Pancreas (tissue), 10 donors: Measurements from ENCODE around the gene TST. TPM values are rescaled to one million over a fixed set of nuclear protein-coding genes. Genes with fewer than 3 reads are reported as not detected.

ENCODE experiments used
- ATAC-seq, 4 donors: fragments of 200-7000 bp; cut with Tn5 transposase; one replicate each; pipeline versions ENCODE4 v1.8.0 to v1.9.1; 2020; ENCODE audit warnings: mild to moderate bottlenecking in 4 of 4, moderate library complexity in 4 of 4
- DNase-seq, 6 donors: peaks; one replicate each; pipeline ENCODE4 v3.0.0-alpha.2; 2020
- FAIRE-seq: peaks from 2 replicates; lab custom pipeline; 2012; peaks lifted over from hg19 to GRCh38; lab: Jason Lieb, UNC
- H3K27ac ChIP-seq, 4 donors: fragments of 200-600 bp; sonication (generic); 1 replicate in 3 of 4; 2 replicates in 1 of 4; pipeline versions ENCODE4 v1.5.0 to v1.8.0; 2020
- H3K27me3 ChIP-seq, 4 donors: fragments of 200-600 bp; one replicate each; pipeline ENCODE4 v1.8.0; 2021
- H3K36me3 ChIP-seq, 3 donors: fragments of 200-600 bp; sonication (generic) in 1 of 3; one replicate each; pipeline versions ENCODE4 v1.5.0 to v1.8.0; 2020 to 2021
- H3K4me1 ChIP-seq, 3 donors: fragments of 200-600 bp; one replicate each; pipeline ENCODE4 v1.8.0; 2021
- H3K4me3 ChIP-seq, 4 donors: fragments of 200-600 bp; sonication (generic) in 2 of 4; one replicate each; pipeline versions ENCODE4 v1.5.0 to v1.8.0; 2020 to 2021
- H3K9me3 ChIP-seq, 4 donors: fragments of 200-600 bp; one replicate each; pipeline ENCODE4 v1.8.0; 2021
- WGBS, 2 donors: extraction: QIAGEN DNeasy Blood & Tissue Kit; methylation state at CpG; one replicate each; pipeline ENCODE4 v1.1.7; 2013; 5-methylcytosine and 5-hydroxymethylcytosine counted together
- intact Hi-C, 3 donors: fragments of 100-400 bp; cut with DNase I; formaldehyde crosslinking; loops; one replicate each; pipeline versions ENCODE4 v1.11.1 to v1.14.2; 2022
- polyA plus RNA-seq, 2 donors: library from polyadenylated mRNA; stranded (reverse); fragments of 200-250 nt; gene quantifications; one replicate each; pipeline ENCODE4 v1.2.3, GENCODE V29; 2013
- total RNA-seq, 6 donors: library from RNA; stranded (reverse); fragmentation: NEBNext Ultra II Directional in 4 of 6; extraction: Animal tissue kit (Norgen Biotek cat#: 25700) in 4 of 6; gene quantifications; one replicate each; pipeline versions ENCODE4 v1.2.1 to v1.2.4, GENCODE V29; 2021 to 2023
- TF ChIP-seq, protein P1 (sequence below), 4 donors: fragments of 200-600 bp; sonication (generic) in 3 of 4; IDR thresholded peaks; one replicate each; pipeline versions ENCODE4 v1.5.0 to v1.8.0; 2021; ENCODE audit warnings: antibody characterized with exemption in 4 of 4
- donor health status: healthy with polysubstance abuse.
- donor health status: DM: no; HTN: no; CAD: no; lungs with moderate emphysema.
- donor health status: DM: no; HTN: no; CAD: no.
- donor health status: control.
- donor health status: control.
- donor health status: Bipolar disorder and iron deficiency.
- donor health status: DM: yes; HTN: yes; CAD: no.
- donor health status: DM: no; HTN: no; CAD: no.
- donor health status: DM: no; HTN: no; CAD: no.
- donor health status: DM: yes; HTN: yes; CAD: no.

The TST gene
- total and polyA plus RNA-seq, 8 donors, result 22.9 to 52.3 (median 37.6) TPM

- 84 to 93% methylated on average over 7 of the region's 7 CpGs for WGBS, 2 donors
- FAIRE-seq (no peak), ATAC-seq (no peak), DNase-seq (no peak)
- H3K36me3 ChIP-seq, result no peaks in the 10 kb centered on the region
- intact Hi-C loops, result no loop called here
- TF ChIP-seq, protein P1, sequence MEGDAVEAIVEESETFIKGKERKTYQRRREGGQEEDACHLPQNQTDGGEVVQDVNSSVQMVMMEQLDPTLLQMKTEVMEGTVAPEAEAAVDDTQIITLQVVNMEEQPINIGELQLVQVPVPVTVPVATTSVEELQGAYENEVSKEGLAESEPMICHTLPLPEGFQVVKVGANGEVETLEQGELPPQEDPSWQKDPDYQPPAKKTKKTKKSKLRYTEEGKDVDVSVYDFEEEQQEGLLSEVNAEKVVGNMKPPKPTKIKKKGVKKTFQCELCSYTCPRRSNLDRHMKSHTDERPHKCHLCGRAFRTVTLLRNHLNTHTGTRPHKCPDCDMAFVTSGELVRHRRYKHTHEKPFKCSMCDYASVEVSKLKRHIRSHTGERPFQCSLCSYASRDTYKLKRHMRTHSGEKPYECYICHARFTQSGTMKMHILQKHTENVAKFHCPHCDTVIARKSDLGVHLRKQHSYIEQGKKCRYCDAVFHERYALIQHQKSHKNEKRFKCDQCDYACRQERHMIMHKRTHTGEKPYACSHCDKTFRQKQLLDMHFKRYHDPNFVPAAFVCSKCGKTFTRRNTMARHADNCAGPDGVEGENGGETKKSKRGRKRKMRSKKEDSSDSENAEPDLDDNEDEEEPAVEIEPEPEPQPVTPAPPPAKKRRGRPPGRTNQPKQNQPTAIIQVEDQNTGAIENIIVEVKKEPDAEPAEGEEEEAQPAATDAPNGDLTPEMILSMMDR (IDR thresholded peaks at IDR 0.05), result no peak
- H3K4me3 ChIP-seq, result no peak overlapping the region
- no peaks in the 10 kb centered on the region for H3K4me1 ChIP-seq
- no peak overlapping the region for H3K27ac ChIP-seq
- no peaks in the 10 kb centered on the region for H3K27me3 ChIP-seq
- H3K9me3 ChIP-seq, result no peaks in the 10 kb centered on the region
Measured at GRCh38 chr22:37002633-37003032, 16.6 kb downstream of the TST start.

- FAIRE-seq (no peak), ATAC-seq (no peak), DNase-seq (no peak)
- TF ChIP-seq, protein P1 (IDR thresholded peaks at IDR 0.05), result no peak
- Histone ChIP-seq H3K4me3 (no peak overlapping the region), H3K4me1 (no peaks in the 10 kb centered on the region), H3K27ac (no peak overlapping the region), H3K9me3 (no peaks in the 10 kb centered on the region), H3K36me3 (no peaks in the 10 kb centered on the region), H3K27me3 (no peaks in the 10 kb centered on the region)
- WGBS, 2 donors, result 64 to 78% methylated on average over 12 of the region's 12 CpGs
- intact Hi-C loops, result no loop called here
Measured at GRCh38 chr22:37001826-37002225, 17.4 kb downstream of the TST start.

GRCh38 chr22:37000676-37001534 is 18.3 kb downstream of the TST start:
- no peak for FAIRE-seq
- ATAC-seq, result no peak
- H3K9me3 ChIP-seq, result no peaks in the 10 kb centered on the region
- WGBS, 2 donors, result 57 to 69% methylated on average over 11 of the region's 11 CpGs
- no peaks in the 10 kb centered on the region for H3K36me3 ChIP-seq
- TF ChIP-seq, protein P1 (IDR thresholded peaks at IDR 0.05), result no peak
- intact Hi-C loops, result no loop called here
- H3K4me1 ChIP-seq, result no peaks in the 10 kb centered on the region
- DNase-seq, result no peak
- no peaks in the 10 kb centered on the region for H3K27me3 ChIP-seq
- H3K27ac ChIP-seq, result no peak overlapping the region
- H3K4me3 ChIP-seq, result no peak overlapping the region

- DNase-seq (no peak), ATAC-seq (peak in 2 of 4 donors; percentile 38 to 61), FAIRE-seq (no peak)
- WGBS, 2 donors, result 60 to 66% methylated on average over 4 of the region's 4 CpGs
- no peaks in the 10 kb centered on the region for H3K36me3 ChIP-seq
- H3K4me1 ChIP-seq, result no peaks in the 10 kb centered on the region
- no peaks in the 10 kb centered on the region for H3K27me3 ChIP-seq
- intact Hi-C loops, result no loop called here
- no peak overlapping the region for H3K27ac ChIP-seq
- TF ChIP-seq, protein P1 (IDR thresholded peaks at IDR 0.05), result no peak
- no peak overlapping the region for H3K4me3 ChIP-seq
- H3K9me3 ChIP-seq, result no peaks in the 10 kb centered on the region
Measured at GRCh38 chr22:36999463-36999862, 19.8 kb downstream of the TST start.
